K562 (cell line): ENCODE results near the gene MARS1. TPM values are rescaled to one million over a fixed set of nuclear protein-coding genes. Genes with fewer than 3 reads are reported as not detected.
A peak's percentile ranks its signal among the peaks of the same experiment; 100 is the strongest.

Source experiments
- BCOR ChIP-seq: fragments of 450-650 bp; IDR thresholded peaks from 2 replicates; pipeline ENCODE4 v1.6.1; 2016
- CREM ChIP-seq: IDR thresholded peaks from 2 replicates; pipeline ENCODE4 v1.6.1; 2014; ENCODE audit warnings: antibody characterized with exemption, low read depth
- ETS2 ChIP-seq: IDR thresholded peaks from 2 replicates; pipeline ENCODE4 v1.6.1; 2016; ENCODE audit warnings: borderline replicate concordance, missing genetic modification characterization, mild to moderate bottlenecking, moderate library complexity, missing compliant biosample characterization; ENCODE audit not compliant: poor library complexity, severe bottlenecking
- FOXJ2 ChIP-seq: fragments of 200-800 bp; sonication (Bioruptor generic); IDR thresholded peaks from 2 replicates; pipeline ENCODE4 v1.6.1; 2016; ENCODE audit warnings: missing genetic modification characterization, missing compliant biosample characterization
- HNRNPUL1 ChIP-seq: fragments of 200-400 bp; formaldehyde crosslinking; IDR thresholded peaks from 2 replicates; pipeline ENCODE4 v1.6.1; 2017; ENCODE audit warnings: low read length
- JUND ChIP-seq, 2 experiments: IDR thresholded peaks; 2 replicates in 1 of 2; 3 replicates in 1 of 2; pipeline ENCODE4 v1.6.1; 2011; ENCODE audit warnings: borderline replicate concordance in 2 of 2, low read depth in 2 of 2, low read length in 2 of 2, improper control_type of control experiment in 1 of 2, missing biosample characterization in 1 of 2, missing genetic modification characterization in 1 of 2, missing genetic modification reagents in 1 of 2
- KDM4B ChIP-seq, 2 experiments: fragments of 450-650 bp in 1 of 2; sonication (generic) in 1 of 2; IDR thresholded peaks; 2 replicates each; pipeline ENCODE4 v1.6.1; 2016 to 2017; ENCODE audit warnings: borderline replicate concordance in 2 of 2, antibody characterized with exemption in 1 of 2, low read depth in 1 of 2, mild to moderate bottlenecking in 1 of 2
- NR2C1 ChIP-seq, 2 experiments: fragments of 450-650 bp; IDR thresholded peaks; 2 replicates each; pipeline ENCODE4 v1.6.1; 2017; ENCODE audit warnings: mild to moderate bottlenecking in 2 of 2, antibody characterized with exemption in 1 of 2, inconsistent platforms in 1 of 2, missing compliant biosample characterization in 1 of 2, missing genetic modification characterization in 1 of 2
- NUFIP1 ChIP-seq: fragments of 450-650 bp; IDR thresholded peaks from 2 replicates; pipeline ENCODE4 v1.6.1; 2018; ENCODE audit not compliant: partially characterized antibody
- PHF20 ChIP-seq: fragments of 450-650 bp; IDR thresholded peaks from 2 replicates; pipeline ENCODE4 v1.6.1; 2018; ENCODE audit not compliant: partially characterized antibody
- POLR2A ChIP-seq: fragments of 450-650 bp; conservative IDR thresholded peaks from 2 replicates; pipeline ENCODE4 v1.6.1; 2016
- RBFOX2 ChIP-seq: fragments of 200-400 bp; formaldehyde crosslinking; IDR thresholded peaks from 2 replicates; pipeline ENCODE4 v1.6.1; 2017; ENCODE audit warnings: low read depth, mild to moderate bottlenecking, low read length, moderate library complexity
- RBM17 ChIP-seq: fragments of 200-400 bp; formaldehyde crosslinking; IDR thresholded peaks from 2 replicates; pipeline ENCODE4 v1.6.1; 2017; ENCODE audit warnings: low read depth, mild to moderate bottlenecking, low read length, borderline replicate concordance
- RNF2 ChIP-seq: sonication (generic); IDR thresholded peaks from 2 replicates; pipeline ENCODE4 v1.6.1; 2016
- SMARCA5 ChIP-seq: fragments of 450-650 bp; IDR thresholded peaks from 2 replicates; pipeline ENCODE4 v1.6.1; 2016
- SOX6 ChIP-seq: fragments of 450-650 bp; IDR thresholded peaks from 2 replicates; pipeline ENCODE4 v1.6.1; 2014; ENCODE audit warnings: mild to moderate bottlenecking
- SREBF1 ChIP-seq: fragments of 150-350 bp; IDR thresholded peaks from 2 replicates; pipeline ENCODE4 v1.6.1; 2014; ENCODE audit warnings: antibody characterized with exemption, low read depth, low read length, borderline replicate concordance
- TAF15 ChIP-seq: fragments of 200-400 bp; formaldehyde crosslinking; IDR thresholded peaks from 2 replicates; pipeline ENCODE4 v1.6.1; 2017; ENCODE audit warnings: mild to moderate bottlenecking, low read depth, low read length, moderate library complexity
- TRIM25 ChIP-seq: fragments of 450-650 bp; IDR thresholded peaks from 2 replicates; pipeline ENCODE4 v1.7.0; 2016; ENCODE audit warnings: borderline replicate concordance
- ZFP91 ChIP-seq: sonication (generic); formaldehyde crosslinking; IDR thresholded peaks from 2 replicates; pipeline ENCODE4 v1.8.0; 2022; ENCODE audit warnings: mild to moderate bottlenecking, missing genetic modification reagents
- ZNF239 ChIP-seq: fragments of 250-450 bp; sonication (Bioruptor Pico); IDR thresholded peaks from 2 replicates; pipeline ENCODE4 v1.4.0; 2020; ENCODE audit warnings: mild to moderate bottlenecking
- ZNF384 ChIP-seq: IDR thresholded peaks from 2 replicates; pipeline ENCODE4 v1.6.1; 2012; ENCODE audit warnings: low read depth, low read length, improper control_type of control experiment
- ZNF589 ChIP-seq: fragments of 200-800 bp; sonication (Bioruptor generic); IDR thresholded peaks from 2 replicates; pipeline ENCODE4 v1.6.1; 2016; ENCODE audit warnings: low read depth, missing genetic modification characterization, missing compliant biosample characterization
- polyA plus RNA-seq, 8 experiments: library from polyadenylated mRNA; depleted of rRNA in 4 of 8; stranded (reverse) in 5 of 8; unstranded in 3 of 8; fragments of >200 nt; fragmentation: Nextera tagmentation in 2 of 8; fragmentation: Illumina TruSeq in 1 of 8; extraction: Ambion mirVana in 2 of 8; extraction: Trizol in 1 of 8; gene quantifications; 2 replicates each; pipeline versions ENCODE4 v1.2.1 to v1.2.3, GENCODE V29; 2011 to 2014; ENCODE audit warnings: inconsistent platforms in 1 of 8, missing spikeins in 1 of 8
- total RNA-seq, 7 experiments: library from RNA; depleted of rRNA in 6 of 7; stranded (reverse); fragments of >200 nt in 6 of 7; fragmentation: Illumina TruSeq in 2 of 7; extraction: Trizol in 2 of 7; gene quantifications; 2 replicates each; pipeline versions ENCODE4 v1.2.1 to v1.2.3, GENCODE V29; 2011 to 2021; ENCODE audit warnings: low replicate concordance in 1 of 7
- TF ChIP-seq, protein P1 (sequence below): fragments of 250-450 bp; sonication (Bioruptor Pico); IDR thresholded peaks from 2 replicates; pipeline ENCODE4 v1.4.0; 2020; ENCODE audit warnings: mild to moderate bottlenecking, moderate library complexity
- TF ChIP-seq, protein P2 (sequence below): fragments of 250-450 bp; sonication (Bioruptor Pico); IDR thresholded peaks from 2 replicates; pipeline ENCODE4 v1.5.0; 2021

The MARS1 gene
- total and polyA plus RNA-seq, 9 of the 15 experiments (the other 6 are each of a cell fraction or from before 2014, with no cell fraction given): 117 to 382 (median 220) TPM

GRCh38 chr12:57515408-57515933, 27.6 kb downstream of the MARS1 start (continued):
- no peak for TF ChIP-seq TRIM25
- TF ChIP-seq POLR2A: no peak
- no peak for TF ChIP-seq JUND (IDR thresholded peaks at IDR 0.05; ENCODE audit: borderline replicate concordance, low read depth, low read length)
- TF ChIP-seq JUND (tag; IDR thresholded peaks at IDR 0.05; ENCODE audit: borderline replicate concordance, low read depth, low read length): no peak
- no peak for TF ChIP-seq ZNF384
- TF ChIP-seq NUFIP1: no peak
- no peak for TF ChIP-seq RBFOX2
- TF ChIP-seq HNRNPUL1: no peak
- no peak for TF ChIP-seq RBM17
- no peak for TF ChIP-seq RNF2
- TF ChIP-seq ZFP91: no peak
- TF ChIP-seq, protein P1, sequence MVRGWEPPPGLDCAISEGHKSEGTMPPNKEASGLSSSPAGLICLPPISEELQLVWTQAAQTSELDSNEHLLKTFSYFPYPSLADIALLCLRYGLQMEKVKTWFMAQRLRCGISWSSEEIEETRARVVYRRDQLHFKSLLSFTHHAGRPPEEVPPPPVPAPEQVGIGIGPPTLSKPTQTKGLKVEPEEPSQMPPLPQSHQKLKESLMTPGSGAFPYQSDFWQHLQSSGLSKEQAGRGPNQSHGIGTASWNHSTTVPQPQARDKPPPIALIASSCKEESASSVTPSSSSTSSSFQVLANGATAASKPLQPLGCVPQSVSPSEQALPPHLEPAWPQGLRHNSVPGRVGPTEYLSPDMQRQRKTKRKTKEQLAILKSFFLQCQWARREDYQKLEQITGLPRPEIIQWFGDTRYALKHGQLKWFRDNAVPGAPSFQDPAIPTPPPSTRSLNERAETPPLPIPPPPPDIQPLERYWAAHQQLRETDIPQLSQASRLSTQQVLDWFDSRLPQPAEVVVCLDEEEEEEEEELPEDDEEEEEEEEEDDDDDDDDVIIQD: no peak
- no peak for TF ChIP-seq ZNF589 (CRISPR knock-in tag)
- no peak for TF ChIP-seq ZNF239 (CRISPR knock-in tag)
- TF ChIP-seq KDM4B (IDR thresholded peaks at IDR 0.05; ENCODE audit: borderline replicate concordance in 2 of 2, low read depth in 1 of 2): no peak
- no peak for TF ChIP-seq NR2C1 (IDR thresholded peaks at IDR 0.05)
- TF ChIP-seq NR2C1 (tag; IDR thresholded peaks at IDR 0.05): no peak
- TF ChIP-seq SMARCA5: no peak
- no peak for TF ChIP-seq PHF20
- TF ChIP-seq BCOR: no peak
- TF ChIP-seq SOX6: no peak
- no peak for TF ChIP-seq ETS2 (tag)
- no peak for TF ChIP-seq FOXJ2 (tag)
- TF ChIP-seq CREM: no peak
- no peak for TF ChIP-seq TAF15
- TF ChIP-seq, protein P2, sequence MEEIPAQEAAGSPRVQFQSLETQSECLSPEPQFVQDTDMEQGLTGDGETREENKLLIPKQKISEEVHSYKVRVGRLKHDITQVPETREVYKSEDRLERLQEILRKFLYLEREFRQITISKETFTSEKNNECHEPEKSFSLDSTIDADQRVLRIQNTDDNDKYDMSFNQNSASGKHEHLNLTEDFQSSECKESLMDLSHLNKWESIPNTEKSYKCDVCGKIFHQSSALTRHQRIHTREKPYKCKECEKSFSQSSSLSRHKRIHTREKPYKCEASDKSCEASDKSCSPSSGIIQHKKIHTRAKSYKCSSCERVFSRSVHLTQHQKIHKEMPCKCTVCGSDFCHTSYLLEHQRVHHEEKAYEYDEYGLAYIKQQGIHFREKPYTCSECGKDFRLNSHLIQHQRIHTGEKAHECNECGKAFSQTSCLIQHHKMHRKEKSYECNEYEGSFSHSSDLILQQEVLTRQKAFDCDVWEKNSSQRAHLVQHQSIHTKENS: peak; percentile 79; the same call in 1 of the 2 replicates
- no peak for TF ChIP-seq SREBF1
